ENCODE results near the gene ADTRP.

ADTRP gene

GRCh38 chr6:11755725-11756124 is 22.9 kb downstream of the ADTRP start:
- no peak for DNase-seq (ENCODE audit: low read depth in 2 of 2)

- DNase-seq (ENCODE audit: low read depth in 2 of 2) = no peak
Measured at GRCh38 chr6:11754625-11755271, 23.9 kb downstream of the ADTRP start.

GRCh38 chr6:11753798-11754197 is 24.8 kb downstream of the ADTRP start:
- DNase-seq (ENCODE audit: low read depth in 2 of 2) = no peak

GRCh38 chr6:11752360-11752759 is 26.2 kb downstream of the ADTRP start:
- DNase-seq (ENCODE audit: low read depth in 2 of 2) = no peak

- DNase-seq (ENCODE audit: low read depth in 2 of 2) = no peak
Measured at GRCh38 chr6:11750682-11751081, 27.9 kb downstream of the ADTRP start.

- DNase-seq (ENCODE audit: low read depth in 2 of 2) = no peak
Measured at GRCh38 chr6:11748591-11749210, 29.9 kb downstream of the ADTRP start.

GRCh38 chr6:11747021-11747420 is 31.6 kb downstream of the ADTRP start:
- DNase-seq (ENCODE audit: low read depth in 2 of 2) = no peak

- DNase-seq (ENCODE audit: low read depth in 2 of 2) = no peak
Measured at GRCh38 chr6:11744753-11745152, 33.9 kb downstream of the ADTRP start.

GRCh38 chr6:11744101-11744500 is 34.5 kb downstream of the ADTRP start:
- no peak for DNase-seq (ENCODE audit: low read depth in 2 of 2)

- no peak for DNase-seq (ENCODE audit: low read depth in 2 of 2)
Measured at GRCh38 chr6:11740875-11741274, 37.7 kb downstream of the ADTRP start.

GRCh38 chr6:11738661-11739375 is 39.8 kb downstream of the ADTRP start:
- no peak for DNase-seq (ENCODE audit: low read depth in 2 of 2)

- no peak for DNase-seq (ENCODE audit: low read depth in 2 of 2)
Measured at GRCh38 chr6:11738234-11738633, 40.4 kb downstream of the ADTRP start.

- no peak for DNase-seq (ENCODE audit: low read depth in 2 of 2)
Measured at GRCh38 chr6:11736601-11737000, 42.0 kb downstream of the ADTRP start.

GRCh38 chr6:11734861-11735613 is 43.6 kb downstream of the ADTRP start:
- DNase-seq (ENCODE audit: low read depth in 2 of 2) = no peak

- DNase-seq (ENCODE audit: low read depth in 2 of 2) = no peak
Measured at GRCh38 chr6:11732036-11732631, 46.5 kb downstream of the ADTRP start.

- no peak for DNase-seq (ENCODE audit: low read depth in 2 of 2)
Measured at GRCh38 chr6:11731423-11731822, 47.2 kb downstream of the ADTRP start.

GRCh38 chr6:11730641-11731040 is 48.0 kb downstream of the ADTRP start:
- no peak for DNase-seq (ENCODE audit: low read depth in 2 of 2)

GRCh38 chr6:11729076-11729475 is 49.5 kb downstream of the ADTRP start:
- DNase-seq (ENCODE audit: low read depth in 2 of 2) = no peak

GRCh38 chr6:11727998-11728961 is 50.3 kb downstream of the ADTRP start:
- no peak for DNase-seq (ENCODE audit: low read depth in 2 of 2)

- DNase-seq (ENCODE audit: low read depth in 2 of 2) = no peak
Measured at GRCh38 chr6:11727346-11727997, 51.1 kb downstream of the ADTRP start.
